Measurements from ENCODE around the gene NOVA1.

The NOVA1 gene

DNA sequence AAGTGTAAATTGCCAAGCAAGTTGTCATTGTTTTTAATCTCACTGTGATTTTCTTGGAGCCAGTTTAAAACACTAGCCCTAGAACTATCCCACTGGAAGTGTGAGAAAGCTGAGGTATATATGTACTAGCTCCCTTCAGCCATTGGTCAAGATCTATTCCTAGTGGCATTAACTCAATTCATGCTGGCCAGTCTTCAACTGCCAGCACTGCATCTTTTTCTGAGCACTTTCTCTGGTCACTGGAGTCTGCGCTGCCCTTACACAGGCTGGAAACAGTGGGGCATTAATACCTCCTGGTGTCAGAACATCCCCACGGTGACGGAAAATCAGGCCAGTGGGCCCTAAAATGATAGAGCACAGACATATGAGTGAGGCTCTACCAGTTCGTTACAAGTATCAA, 4.0 kb upstream of the NOVA1 start:
- no peaks in the 10 kb centered on the region for H3K9me3 ChIP-seq (replicated peaks; ENCODE audit: low read length)
- H3K36me3 ChIP-seq (ENCODE audit: insufficient read depth, low read length) = no peaks in the 10 kb centered on the region
- peaks cover 22% of the 10 kb centered on the region for H3K27me3 ChIP-seq (ENCODE audit: control insufficient read depth, insufficient read depth, low read length)
- no peak overlapping the region for H3K9ac ChIP-seq (ENCODE audit: low read depth, low read length)
- H3K4me3 ChIP-seq (ENCODE audit: low read length) = no peak overlapping the region
- no peak overlapping the region for H3K4me2 ChIP-seq (ENCODE audit: low read length)
- H3K4me1 ChIP-seq (ENCODE audit: control insufficient read depth, insufficient read depth, low read length) = peaks cover 6% of the 10 kb centered on the region

- Histone ChIP-seq H3K4me3 (ENCODE audit: low read length) (no peak overlapping the region), H3K4me2 (ENCODE audit: low read length) (peak overlapping the region; percentile 92), H3K36me3 (ENCODE audit: insufficient read depth, low read length) (no peaks in the 10 kb centered on the region), H3K4me1 (ENCODE audit: control insufficient read depth, insufficient read depth, low read length) (peaks cover 13% of the 10 kb centered on the region), H3K9me3 (replicated peaks; ENCODE audit: low read length) (no peaks in the 10 kb centered on the region), H3K27me3 (ENCODE audit: control insufficient read depth, insufficient read depth, low read length) (peaks cover 26% of the 10 kb centered on the region), H3K9ac (ENCODE audit: low read depth, low read length) (no peak overlapping the region)
Observed at GRCh38 chr14:26599291-26599690, 1.5 kb upstream of the NOVA1 start.

DNA sequence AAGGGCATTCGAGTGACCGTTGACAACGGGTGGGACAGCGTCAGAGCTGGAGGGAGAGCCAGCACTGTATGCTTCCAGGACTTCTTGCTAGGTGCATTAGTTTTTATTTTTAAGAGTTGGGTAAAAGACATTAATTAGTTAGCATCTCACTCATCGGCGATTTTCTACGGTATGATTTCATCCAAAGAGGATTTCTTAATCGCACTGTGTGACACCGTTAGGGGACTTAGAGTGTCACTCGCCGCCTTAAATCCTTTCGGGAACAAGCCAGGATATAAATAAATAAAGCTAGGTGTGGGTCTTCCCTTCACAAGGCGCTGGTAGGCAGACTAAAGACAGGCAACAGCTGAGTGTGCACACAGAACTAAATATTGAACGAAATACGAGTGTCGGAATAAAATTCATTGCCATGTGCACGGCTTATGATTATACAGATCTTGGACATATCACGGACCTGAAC, 869 bp upstream of the NOVA1 start:
- Histone ChIP-seq H3K4me1 (ENCODE audit: control insufficient read depth, insufficient read depth, low read length) (peaks cover 13% of the 10 kb centered on the region), H3K27me3 (ENCODE audit: control insufficient read depth, insufficient read depth, low read length) (peaks cover 26% of the 10 kb centered on the region), H3K36me3 (ENCODE audit: insufficient read depth, low read length) (no peaks in the 10 kb centered on the region), H3K4me2 (ENCODE audit: low read length) (peak overlapping the region; percentile 92), H3K9ac (ENCODE audit: low read depth, low read length) (peak overlapping the region; percentile 28), H3K9me3 (replicated peaks; ENCODE audit: low read length) (no peaks in the 10 kb centered on the region), H3K4me3 (ENCODE audit: low read length) (peak overlapping the region; percentile 86)

GRCh38 chr14:26598081-26598671, 343 bp upstream of the NOVA1 start:
- Histone ChIP-seq H3K9me3 (replicated peaks; ENCODE audit: low read length) (no peaks in the 10 kb centered on the region), H3K36me3 (ENCODE audit: insufficient read depth, low read length) (no peaks in the 10 kb centered on the region), H3K9ac (ENCODE audit: low read depth, low read length) (peak overlapping the region; percentile 28), H3K4me2 (ENCODE audit: low read length) (peak overlapping the region; percentile 92), H3K4me1 (ENCODE audit: control insufficient read depth, insufficient read depth, low read length) (peaks cover 13% of the 10 kb centered on the region), H3K27me3 (ENCODE audit: control insufficient read depth, insufficient read depth, low read length) (peaks cover 26% of the 10 kb centered on the region), H3K4me3 (ENCODE audit: low read length) (peak overlapping the region; percentile 86)

DNA sequence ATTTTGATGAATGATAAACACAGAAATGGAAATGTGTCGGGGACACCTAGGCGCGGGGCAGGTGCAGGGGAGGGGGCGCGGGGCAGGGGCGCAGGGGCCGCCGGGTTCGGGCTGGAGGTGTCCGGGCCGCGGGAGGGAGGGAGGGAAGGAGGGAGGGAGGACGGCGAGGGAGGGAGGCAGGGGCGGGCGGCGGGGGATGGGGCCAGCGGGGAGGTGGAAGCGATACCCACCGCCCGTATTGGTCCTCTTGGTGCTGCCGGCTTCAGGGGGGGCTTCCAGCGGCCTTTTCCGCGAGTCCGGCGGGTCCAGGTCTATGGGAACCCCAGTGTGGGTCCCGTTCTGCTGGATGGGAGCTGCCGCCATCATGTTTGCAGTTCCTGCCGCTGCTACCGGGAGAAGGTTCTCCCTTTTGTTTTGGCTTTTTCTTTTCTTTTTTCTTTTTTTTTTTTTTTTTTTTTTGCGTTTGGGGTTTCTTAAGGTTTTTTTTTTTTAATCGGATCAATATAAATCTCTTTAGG, 703 bp downstream of the NOVA1 start:
- H3K4me1 ChIP-seq (ENCODE audit: control insufficient read depth, insufficient read depth, low read length) = peaks cover 13% of the 10 kb centered on the region
- H3K4me2 ChIP-seq (ENCODE audit: low read length) = peak overlapping the region; percentile 92
- no peaks in the 10 kb centered on the region for H3K9me3 ChIP-seq (replicated peaks; ENCODE audit: low read length)
- peak overlapping the region; percentile 86 for H3K4me3 ChIP-seq (ENCODE audit: low read length)
- no peaks in the 10 kb centered on the region for H3K36me3 ChIP-seq (ENCODE audit: insufficient read depth, low read length)
- H3K27me3 ChIP-seq (ENCODE audit: control insufficient read depth, insufficient read depth, low read length) = peaks cover 26% of the 10 kb centered on the region
- H3K9ac ChIP-seq (ENCODE audit: low read depth, low read length) = peak overlapping the region; percentile 69

DNA sequence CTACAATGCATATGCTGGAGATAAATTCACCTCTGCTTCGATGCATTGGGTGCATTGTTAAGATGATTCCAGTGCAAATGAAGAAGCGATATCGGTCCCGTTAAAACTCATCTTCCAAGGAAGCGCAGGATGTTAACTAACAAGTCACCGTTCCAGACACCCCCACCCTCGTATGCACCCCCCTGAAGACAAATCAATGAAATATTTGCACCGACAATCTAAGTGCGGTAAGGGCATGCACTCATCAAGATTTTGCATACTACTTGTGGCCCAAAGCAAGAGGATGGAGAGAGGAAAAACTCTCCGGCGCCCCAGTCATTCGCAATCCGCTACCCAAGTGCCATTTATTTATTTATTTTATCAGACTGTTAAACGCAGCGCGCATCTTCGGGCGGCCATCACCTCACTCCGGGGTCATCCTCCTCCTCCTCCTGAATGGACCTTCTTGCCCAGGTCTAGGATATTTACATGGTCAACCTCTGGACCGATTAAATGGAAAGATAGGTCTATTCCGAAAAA, 1.2 kb downstream of the NOVA1 start:
- Histone ChIP-seq H3K4me2 (ENCODE audit: low read length) (peak overlapping the region; percentile 78), H3K27me3 (ENCODE audit: control insufficient read depth, insufficient read depth, low read length) (peaks cover 26% of the 10 kb centered on the region), H3K36me3 (ENCODE audit: insufficient read depth, low read length) (no peaks in the 10 kb centered on the region), H3K9me3 (replicated peaks; ENCODE audit: low read length) (no peaks in the 10 kb centered on the region), H3K4me1 (ENCODE audit: control insufficient read depth, insufficient read depth, low read length) (peaks cover 13% of the 10 kb centered on the region), H3K4me3 (ENCODE audit: low read length) (peak overlapping the region; percentile 86), H3K9ac (ENCODE audit: low read depth, low read length) (peak overlapping the region; percentile 55)

- H3K4me1 ChIP-seq (ENCODE audit: control insufficient read depth, insufficient read depth, low read length) = peaks cover 13% of the 10 kb centered on the region
- no peaks in the 10 kb centered on the region for H3K36me3 ChIP-seq (ENCODE audit: insufficient read depth, low read length)
- H3K9ac ChIP-seq (ENCODE audit: low read depth, low read length) = peak overlapping the region; percentile 55
- peak overlapping the region; percentile 86 for H3K4me3 ChIP-seq (ENCODE audit: low read length)
- H3K4me2 ChIP-seq (ENCODE audit: low read length) = peak overlapping the region; percentile 78
- peaks cover 26% of the 10 kb centered on the region for H3K27me3 ChIP-seq (ENCODE audit: control insufficient read depth, insufficient read depth, low read length)
- H3K9me3 ChIP-seq (replicated peaks; ENCODE audit: low read length) = no peaks in the 10 kb centered on the region
Observed at GRCh38 chr14:26595926-26596542, 1.8 kb downstream of the NOVA1 start.

GRCh38 chr14:26594756-26595545, 2.9 kb downstream of the NOVA1 start:
- H3K4me3 ChIP-seq (ENCODE audit: low read length) = no peak overlapping the region

DNA sequence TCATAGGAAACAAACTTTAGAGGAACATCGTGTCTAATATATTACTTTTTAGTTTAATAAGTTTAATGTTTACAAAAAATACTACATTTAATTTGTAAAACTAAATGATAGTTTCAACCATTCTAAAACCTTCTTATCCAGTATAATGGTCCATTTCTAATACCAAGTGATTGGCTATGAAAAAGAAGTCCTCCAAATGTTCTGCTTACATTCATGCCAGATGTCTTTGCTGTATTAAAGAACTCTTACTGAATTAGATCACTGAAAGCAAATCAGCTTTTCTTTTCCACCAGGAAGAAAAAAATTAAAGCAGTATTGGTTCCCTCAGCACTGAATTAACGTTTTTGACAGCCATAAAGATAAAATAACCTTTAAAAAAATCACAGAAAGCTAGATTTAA, 3.7 kb downstream of the NOVA1 start:
- H3K4me2 ChIP-seq (ENCODE audit: low read length) = no peak overlapping the region
- no peak overlapping the region for H3K9ac ChIP-seq (ENCODE audit: low read depth, low read length)
- H3K36me3 ChIP-seq (ENCODE audit: insufficient read depth, low read length) = no peaks in the 10 kb centered on the region
- H3K27me3 ChIP-seq (ENCODE audit: control insufficient read depth, insufficient read depth, low read length) = peaks cover 14% of the 10 kb centered on the region
- no peaks in the 10 kb centered on the region for H3K9me3 ChIP-seq (replicated peaks; ENCODE audit: low read length)
- peaks cover 13% of the 10 kb centered on the region for H3K4me1 ChIP-seq (ENCODE audit: control insufficient read depth, insufficient read depth, low read length)
- H3K4me3 ChIP-seq (ENCODE audit: low read length) = no peak overlapping the region

More at GRCh38 chr14:26594756-26595545, 2.9 kb downstream of the NOVA1 start:
- Histone ChIP-seq H3K4me2 (ENCODE audit: low read length) (peak overlapping the region; percentile 78), H3K4me1 (ENCODE audit: control insufficient read depth, insufficient read depth, low read length) (peaks cover 13% of the 10 kb centered on the region), H3K36me3 (ENCODE audit: insufficient read depth, low read length) (no peaks in the 10 kb centered on the region), H3K9me3 (replicated peaks; ENCODE audit: low read length) (no peaks in the 10 kb centered on the region), H3K27me3 (ENCODE audit: control insufficient read depth, insufficient read depth, low read length) (peaks cover 22% of the 10 kb centered on the region), H3K9ac (ENCODE audit: low read depth, low read length) (no peak overlapping the region)

GRCh38 chr14:26593357-26593756, 4.5 kb downstream of the NOVA1 start:
- H3K36me3 ChIP-seq (ENCODE audit: insufficient read depth, low read length) = no peaks in the 10 kb centered on the region
- no peaks in the 10 kb centered on the region for H3K9me3 ChIP-seq (replicated peaks; ENCODE audit: low read length)
- no peak overlapping the region for H3K4me3 ChIP-seq (ENCODE audit: low read length)
- no peak overlapping the region for H3K4me2 ChIP-seq (ENCODE audit: low read length)
- H3K9ac ChIP-seq (ENCODE audit: low read depth, low read length) = no peak overlapping the region
- H3K27me3 ChIP-seq (ENCODE audit: control insufficient read depth, insufficient read depth, low read length) = peaks cover 6% of the 10 kb centered on the region
- H3K4me1 ChIP-seq (ENCODE audit: control insufficient read depth, insufficient read depth, low read length) = peaks cover 7% of the 10 kb centered on the region

- Histone ChIP-seq H3K36me3 (ENCODE audit: insufficient read depth, low read length) (no peaks in the 10 kb centered on the region), H3K9ac (ENCODE audit: low read depth, low read length) (no peak overlapping the region), H3K4me3 (ENCODE audit: low read length) (no peak overlapping the region), H3K4me2 (ENCODE audit: low read length) (no peak overlapping the region), H3K4me1 (ENCODE audit: control insufficient read depth, insufficient read depth, low read length) (no peaks in the 10 kb centered on the region), H3K9me3 (replicated peaks; ENCODE audit: low read length) (no peaks in the 10 kb centered on the region), H3K27me3 (ENCODE audit: control insufficient read depth, insufficient read depth, low read length) (no peaks in the 10 kb centered on the region)
Observed at GRCh38 chr14:26589925-26590324, 7.9 kb downstream of the NOVA1 start.
